GM18499 (cell line): ENCODE measurements around the gene CALN1.
"Not testable (repeated sequence)": the region's sequence is repeated elsewhere in the genome, so short reads cannot be mapped to it uniquely, and the experiment has no call there.

Source experiments
- ATAC-seq: cut with Tn5 transposase; IDR thresholded peaks from one replicate; pipeline ENCODE4 v1.9.1; 2021; ENCODE audit warnings: moderate number of reproducible peaks; ENCODE audit not compliant: insufficient read depth, unreplicated experiment

The CALN1 gene

DNA sequence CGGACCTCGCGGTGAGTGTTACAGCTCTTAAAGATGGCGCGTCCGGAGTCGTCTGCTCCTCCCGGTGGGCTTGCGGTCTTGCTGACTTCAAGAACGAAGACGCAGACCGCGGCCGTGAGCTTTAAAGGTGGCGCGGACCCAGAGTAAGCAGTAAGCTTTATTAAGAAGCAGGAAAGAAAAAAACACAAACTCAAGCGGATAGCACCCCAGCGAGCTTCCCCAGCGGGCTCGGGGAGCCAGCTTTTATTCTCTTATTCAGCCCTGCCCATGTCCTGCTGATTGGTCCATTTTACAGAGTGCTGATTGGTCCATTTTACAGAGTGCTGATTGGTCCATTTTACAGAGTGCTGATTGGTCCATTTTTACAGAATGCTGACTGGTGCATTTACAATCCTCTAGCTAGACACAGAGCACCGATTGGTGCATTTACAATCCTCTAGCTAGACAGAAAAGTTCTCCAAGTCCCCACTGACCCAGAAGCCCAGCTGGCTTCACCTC, at the start of gene CALN1:
Gene CALN1, minus strand, starts transcription at position 218 of the 498 bp plus-strand sequence.
- ATAC-seq = not testable (repeated sequence)

DNA sequence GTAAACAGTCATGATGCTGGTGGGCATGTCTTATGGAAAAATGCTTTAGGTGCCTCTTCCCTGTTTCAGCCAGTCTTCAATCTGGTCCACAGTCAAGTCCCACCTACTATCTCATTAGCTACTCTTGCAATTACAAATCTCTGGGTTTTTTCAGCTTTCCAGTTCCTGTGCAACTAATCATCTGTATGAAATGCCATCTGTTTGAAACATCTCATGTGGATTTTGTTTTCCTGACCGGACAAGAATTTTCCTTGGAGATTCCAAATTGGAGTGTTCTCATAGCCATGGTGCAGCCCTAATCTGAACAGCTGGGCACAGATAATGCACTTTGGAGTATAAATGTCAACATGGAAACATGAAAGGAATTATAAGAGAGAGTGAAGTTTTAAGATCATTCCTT, 41.3 kb upstream of the CALN1 start:
- ATAC-seq = no peak

DNA sequence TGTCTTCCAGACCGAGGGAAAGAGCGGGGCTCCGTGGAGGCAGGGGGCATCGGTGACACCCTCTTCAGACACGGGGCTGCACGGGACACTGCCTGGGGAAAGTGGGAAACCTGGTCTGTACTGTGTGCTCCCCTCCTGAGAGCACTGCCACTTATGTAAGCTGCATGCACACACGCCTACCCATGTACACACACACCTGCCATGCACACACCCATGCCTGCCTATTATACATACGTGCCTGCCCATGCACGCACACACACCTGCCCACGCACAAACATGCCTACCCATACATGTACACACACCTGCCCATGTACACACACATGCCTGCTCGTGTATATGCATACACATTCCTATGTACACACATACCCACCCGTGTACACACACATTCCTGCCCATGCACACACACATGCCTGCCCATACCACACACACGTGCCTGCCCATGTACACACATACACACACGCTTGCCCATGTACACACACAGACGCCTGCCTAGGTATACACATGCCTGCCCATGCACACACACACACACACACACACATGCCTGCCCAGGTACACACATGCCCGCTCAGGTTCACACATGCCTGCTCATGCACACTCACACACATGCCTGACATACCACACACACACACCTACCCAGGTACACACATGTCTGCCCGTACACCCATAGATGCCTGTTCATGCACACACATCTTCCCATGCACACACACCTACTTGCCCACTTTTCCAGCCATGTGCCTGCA, 35.5 kb upstream of the CALN1 start:
- no peak for ATAC-seq

DNA sequence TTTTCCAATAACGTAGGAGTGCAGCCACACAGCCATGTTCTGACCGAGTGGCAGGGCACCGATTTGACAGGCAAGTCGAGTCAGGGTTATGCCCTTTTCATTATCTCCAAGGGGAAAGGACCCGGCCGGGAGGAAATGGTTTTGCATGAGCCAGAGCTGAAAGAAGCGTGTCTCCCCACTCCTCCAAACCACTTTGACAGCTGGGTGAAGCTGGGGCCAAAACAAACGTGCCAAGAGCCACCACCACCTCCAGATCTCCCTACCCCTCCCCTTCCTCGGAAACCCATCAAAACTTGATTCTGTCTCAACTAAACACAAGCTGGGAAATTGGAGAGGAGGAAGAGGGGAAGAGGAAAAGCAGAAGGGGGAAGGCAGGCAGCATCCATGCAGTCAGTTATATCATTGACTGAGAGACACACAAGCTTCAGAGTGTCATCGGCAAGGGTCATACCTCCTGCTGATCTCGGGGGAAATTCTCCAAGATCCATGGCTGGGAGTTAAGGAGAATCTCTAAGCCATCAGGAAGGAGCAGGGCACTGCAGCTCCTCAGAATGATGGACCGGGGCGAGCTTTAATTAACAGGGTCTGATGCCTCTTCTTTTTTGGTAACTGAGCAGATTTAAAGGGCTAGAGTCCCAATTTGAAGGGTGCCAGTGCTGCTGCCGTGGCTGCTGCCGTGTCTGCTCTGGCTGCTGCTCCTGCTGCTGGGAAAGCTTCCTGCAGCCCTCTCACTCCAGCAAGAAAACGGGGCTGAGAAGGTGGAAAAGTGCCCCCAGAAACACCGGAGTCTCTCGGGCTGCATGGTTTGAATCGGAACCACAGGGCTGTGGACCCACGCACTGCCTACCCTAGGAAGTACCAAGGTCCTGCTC, 34.7 kb upstream of the CALN1 start:
- no peak for ATAC-seq

DNA sequence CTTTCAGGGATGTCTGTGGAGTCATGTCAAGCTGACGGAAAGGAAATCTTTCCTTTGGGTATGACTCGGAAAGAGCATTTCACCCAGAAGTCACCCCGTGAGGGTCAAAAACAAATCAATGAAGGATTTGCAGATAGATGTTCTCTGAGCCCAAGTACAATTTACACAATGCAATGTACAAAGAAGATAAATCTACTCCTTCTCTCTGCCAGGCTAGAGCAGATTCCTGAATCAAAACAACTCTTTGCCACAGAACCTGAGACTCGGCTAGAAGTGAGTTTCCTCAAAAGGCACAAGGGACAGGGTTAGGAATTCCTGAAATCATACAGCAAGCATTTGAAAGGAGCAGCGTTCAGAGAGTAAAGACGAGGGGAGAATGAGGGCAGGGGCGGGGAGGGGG, 34.0 kb upstream of the CALN1 start:
- no peak for ATAC-seq

DNA sequence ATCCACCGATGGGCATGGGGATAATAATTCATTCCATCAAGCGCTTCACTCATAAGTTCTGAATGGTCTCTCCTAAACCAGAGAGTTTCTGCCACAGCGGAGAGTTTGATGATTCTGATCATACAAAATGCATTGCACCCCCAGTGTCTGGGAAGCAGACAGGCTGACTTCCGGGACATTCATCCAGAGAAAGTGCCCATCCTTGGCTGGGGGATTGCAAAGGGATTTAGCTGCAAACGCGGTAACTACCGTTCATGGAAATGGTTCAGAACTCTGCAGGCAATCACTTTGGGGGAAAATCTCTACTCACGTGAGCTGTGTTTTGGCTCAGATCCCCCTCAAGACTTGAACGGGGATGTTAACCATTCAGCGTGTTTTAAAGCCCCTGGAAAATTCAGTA, 33.4 kb upstream of the CALN1 start:
- ATAC-seq = no peak

DNA sequence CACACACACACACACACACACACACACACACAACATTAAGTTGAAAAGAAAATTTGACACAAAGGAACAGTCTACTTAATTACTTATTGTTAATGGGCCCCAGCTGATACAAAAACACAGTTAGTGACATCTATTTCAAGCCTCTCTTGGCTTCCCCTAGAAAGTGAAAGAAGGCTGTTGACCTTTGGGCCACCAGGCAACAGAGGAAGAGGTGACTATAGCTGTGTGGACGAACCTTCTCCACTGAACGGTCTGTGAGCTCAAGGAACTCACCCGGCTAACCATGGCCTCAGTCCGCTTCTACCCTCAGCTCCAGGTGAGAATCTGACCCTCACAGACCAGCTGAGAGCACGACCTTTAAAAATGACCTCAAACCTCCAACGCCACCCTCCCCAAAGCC, 32.9 kb upstream of the CALN1 start:
- ATAC-seq = no peak

DNA sequence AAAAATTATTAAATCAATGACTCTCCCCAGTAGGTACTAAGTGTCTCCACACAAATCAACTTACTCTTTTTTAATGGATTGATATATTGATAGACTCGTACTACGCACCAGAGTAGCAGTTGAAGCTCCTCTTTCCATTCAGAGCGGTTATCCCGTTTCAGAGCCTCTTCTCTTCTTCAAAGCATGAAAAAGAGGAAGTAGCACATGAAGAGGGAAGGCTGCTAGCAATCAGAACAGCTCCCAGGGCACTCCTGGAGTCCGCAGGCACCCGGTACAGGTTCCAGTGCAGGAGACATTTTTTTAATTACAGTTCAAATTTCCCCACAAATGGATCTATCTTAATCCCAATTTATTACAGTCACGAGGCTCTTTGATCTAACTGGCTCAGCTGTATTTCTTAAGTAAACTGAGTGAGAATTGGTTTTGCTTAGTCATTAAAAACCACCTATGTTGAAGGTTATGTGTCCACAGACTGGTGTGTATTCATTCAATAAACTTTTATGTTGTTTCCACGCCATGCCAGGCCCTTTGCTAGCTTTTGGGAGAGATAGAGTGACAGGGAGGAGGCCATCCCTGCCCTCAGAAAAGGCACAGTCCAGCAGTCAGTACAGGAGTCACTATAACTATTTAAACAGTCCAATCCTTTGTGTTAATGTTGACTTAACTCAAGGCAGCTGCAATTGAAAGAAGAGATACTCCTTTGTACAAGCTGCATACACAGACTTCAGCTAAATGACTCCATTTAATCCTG, 32.1 kb upstream of the CALN1 start:
- no peak for ATAC-seq

DNA sequence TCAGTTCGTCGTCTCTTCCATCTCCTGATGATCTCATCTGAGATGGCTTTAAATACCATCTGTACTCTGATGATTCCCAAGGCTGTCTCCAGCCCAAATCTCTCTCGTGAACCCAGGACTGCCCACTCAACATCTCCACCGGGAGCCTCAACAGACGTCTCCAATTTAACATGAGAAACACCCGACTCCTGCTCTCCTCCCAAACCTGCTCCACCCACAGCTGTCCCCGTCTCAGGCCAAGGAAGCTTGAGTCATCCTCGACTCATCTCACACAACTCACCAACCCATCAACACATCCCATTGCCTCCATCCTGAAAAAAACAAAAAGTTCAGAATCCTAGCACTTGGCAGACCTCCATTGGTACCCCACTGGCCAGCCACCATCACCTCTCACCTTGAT, 29.7 kb upstream of the CALN1 start:
- ATAC-seq = no peak

DNA sequence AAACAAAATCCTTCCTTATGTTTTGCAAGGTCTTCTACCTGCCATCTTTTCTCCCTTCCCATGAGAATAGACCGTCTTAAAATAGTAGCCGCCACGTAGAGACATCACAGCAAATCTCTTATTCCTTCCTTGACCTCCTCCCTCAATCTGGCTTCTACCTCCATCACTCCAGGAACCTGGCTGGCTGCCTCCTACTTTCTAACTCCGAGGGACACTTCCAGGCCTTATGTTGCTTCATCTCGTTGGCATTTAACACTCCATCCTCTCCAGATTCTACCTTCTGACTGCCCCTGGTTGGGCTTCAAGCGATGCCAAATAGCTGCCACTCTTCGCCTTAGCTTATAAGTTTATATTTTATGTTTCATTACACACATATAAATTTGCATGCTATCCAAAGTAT, 26.4 kb upstream of the CALN1 start:
- ATAC-seq = no peak

DNA sequence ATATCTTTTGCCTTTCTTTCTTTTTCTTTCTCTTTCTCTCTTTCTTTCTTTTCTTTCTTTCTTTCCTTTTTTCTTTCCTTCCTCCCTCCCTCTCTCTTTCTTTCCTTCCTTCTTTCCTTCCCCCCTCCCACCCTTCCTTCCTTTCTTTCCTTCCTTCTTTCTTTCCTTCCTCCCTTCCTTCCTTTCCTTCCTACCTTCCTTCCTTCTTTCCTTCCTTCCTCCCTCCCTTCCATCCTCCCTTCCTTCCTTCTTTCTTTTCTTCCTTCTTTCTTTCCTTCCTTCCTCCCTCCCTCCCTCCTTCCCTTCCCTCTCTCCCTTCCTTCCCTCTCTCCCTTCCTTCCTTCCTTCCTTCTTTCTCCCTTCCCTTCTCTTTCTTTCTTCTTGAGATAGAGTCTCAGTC, 25.5 kb upstream of the CALN1 start:
- ATAC-seq = no peak

DNA sequence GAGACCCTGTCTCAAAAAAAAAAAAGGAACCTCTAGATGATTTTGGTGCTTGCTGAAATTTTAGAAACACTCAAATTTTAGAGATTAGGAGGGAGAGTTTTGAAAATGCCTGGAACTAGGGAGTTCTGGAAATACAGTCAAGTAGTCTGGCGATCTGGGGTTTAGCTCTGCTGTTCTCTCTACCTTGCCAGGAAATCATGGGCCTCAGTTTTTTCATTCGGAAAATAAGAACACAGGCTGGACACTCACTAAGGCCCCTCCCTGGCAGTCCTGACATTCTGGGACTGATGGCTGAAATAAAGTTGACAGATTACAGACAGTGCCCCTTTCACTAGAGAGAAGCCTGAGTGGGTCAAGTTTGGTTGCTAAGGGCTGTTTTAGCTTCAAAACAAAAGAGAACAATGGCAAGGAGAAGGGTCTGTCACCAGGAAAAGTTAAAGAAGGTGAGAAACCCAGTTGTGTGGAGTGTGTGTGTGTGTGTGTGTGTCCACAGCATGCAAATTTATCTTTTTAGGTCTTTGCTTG, 25.0 kb upstream of the CALN1 start:
- no peak for ATAC-seq

DNA sequence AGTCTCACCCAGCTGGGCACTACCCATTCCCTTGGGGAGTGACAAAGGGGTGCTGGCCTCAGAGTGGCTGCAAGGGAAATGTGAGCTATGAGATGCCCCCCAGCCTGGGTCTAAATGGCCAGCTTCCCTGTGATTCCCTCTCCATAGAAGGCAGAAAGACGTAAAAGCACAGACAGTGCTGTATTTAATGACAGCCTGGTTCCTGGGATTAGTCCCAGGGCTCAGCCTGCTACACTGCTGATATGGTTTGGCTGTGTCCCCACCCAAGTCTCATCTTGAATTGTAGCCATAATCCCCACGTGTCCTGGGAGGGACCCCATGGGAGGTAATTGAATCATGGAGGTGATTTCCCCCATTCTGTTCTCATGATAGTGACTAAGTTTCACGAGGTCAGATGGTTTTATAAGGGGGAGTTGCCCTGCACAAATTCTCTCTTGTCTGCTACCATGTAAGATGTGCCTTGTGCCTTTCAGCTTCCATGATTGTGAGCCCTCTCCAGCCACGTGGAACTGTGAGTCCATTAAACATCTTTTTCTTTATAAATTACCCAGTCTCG, 23.9 kb upstream of the CALN1 start:
- ATAC-seq = no peak

DNA sequence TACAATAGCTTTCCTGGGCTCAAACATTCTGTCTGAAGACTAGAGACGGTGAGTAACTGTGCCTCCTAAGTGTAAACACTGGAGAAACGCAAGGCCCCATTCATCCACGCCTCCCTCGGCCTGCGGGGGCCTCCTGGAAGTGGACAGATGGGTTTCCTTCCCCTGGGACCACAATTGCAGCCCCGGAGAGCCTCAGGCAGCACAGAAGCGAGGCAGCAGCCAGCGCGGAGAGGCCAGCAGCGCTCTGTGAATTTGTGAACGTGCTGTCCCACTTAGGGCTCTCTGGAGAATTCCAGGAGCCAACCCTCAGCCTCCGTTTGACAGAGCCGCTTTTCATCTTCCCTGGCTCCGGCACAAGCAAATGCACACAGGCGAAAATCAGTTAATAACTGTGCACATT, 23.2 kb upstream of the CALN1 start:
- ATAC-seq = no peak

DNA sequence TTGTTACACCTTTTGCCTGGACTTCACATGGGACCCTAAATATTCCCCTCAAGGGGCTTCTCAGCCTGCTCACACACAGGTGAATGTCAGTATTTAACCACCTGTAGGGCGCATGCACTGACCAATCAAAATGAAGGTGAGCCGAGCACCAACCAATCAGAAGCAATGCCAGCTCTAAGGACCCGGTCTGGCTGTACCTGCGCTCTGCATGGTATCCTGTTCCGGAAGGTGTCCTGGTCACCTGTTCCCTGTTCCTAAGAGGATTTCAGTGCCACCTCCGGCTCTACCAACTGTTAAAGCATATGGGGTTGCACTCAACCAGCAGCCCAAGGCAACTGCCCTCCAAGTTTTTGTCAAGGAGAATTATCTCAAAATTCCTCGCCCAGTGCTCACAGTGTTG, 18.4 kb upstream of the CALN1 start:
- ATAC-seq = no peak

DNA sequence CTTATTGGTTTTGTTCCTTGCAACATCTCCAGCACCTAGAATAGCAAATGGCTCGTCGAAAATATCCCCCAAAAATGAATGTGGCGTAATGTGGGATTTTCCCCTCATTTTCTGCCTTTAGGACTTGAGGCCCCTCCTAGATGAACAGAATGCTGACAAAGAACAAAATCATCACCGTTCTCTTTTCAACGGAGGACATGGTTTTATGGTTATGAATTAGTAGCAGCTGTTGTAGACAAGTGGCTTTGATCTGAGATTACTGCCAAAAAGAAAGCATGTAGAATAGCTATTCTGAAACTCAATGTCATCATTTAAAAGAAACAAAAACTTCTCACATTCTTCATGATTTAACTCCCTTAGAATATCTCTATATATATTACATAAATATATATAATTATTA, 17.2 kb upstream of the CALN1 start:
- ATAC-seq = no peak

DNA sequence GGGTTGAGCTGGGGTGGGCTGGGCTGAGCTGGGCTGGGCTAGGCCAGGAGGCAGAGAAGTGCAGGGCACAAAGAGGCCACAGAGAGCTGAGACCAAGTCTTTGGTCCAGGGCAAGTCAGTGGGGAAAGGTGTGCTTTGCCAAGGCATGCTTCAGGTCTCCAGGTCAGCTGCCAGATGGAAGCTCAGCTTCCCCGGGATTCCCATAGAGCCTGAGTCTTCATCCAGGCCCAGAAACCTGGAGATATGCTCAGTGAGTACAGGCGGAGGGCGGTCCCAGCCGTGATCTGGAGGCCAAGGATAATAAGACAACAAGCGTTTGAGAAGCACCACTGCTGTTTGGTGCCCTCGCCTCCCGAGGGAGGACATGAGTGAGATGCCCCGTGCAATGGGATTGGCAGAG, 4.7 kb upstream of the CALN1 start:
- ATAC-seq = no peak

DNA sequence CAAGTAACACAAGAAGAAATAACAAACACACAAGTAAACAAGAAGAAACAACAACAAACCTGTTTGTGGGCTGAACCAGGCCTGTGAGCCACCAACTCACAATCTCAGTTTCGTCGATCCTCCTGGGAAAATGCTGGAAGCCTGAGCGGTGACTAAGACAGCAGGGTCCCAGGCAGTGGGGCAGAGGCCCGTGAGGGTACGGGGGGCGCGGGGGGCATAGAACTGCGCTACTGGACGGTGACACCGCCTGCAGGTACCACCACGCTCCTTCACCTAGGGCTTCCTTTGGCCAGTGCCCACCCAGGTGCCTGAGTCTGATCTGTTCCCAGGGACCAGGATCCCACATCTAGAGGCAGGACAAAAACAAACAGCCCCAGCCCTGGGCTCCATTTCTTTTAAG, 3.4 kb upstream of the CALN1 start:
- ATAC-seq = no peak

DNA sequence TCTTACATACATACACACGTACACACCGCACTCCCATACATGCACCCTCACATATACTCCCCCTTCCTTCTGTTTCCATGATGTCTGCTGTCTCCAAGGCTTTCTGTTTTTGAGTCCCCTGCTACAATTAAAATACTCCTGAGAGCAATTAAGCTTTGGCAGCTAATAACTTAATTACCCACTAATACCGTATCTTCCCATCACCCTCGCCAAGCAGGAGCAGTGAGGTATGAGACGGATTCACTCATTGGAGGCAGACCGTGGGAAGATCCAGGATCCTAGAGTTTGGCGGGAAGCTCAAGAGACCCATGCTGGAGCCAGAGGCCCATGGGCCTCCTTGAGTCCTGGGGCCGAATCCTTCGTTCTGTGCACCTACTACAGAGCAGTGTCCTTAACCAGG, 1.7 kb upstream of the CALN1 start:
- no peak for ATAC-seq

DNA sequence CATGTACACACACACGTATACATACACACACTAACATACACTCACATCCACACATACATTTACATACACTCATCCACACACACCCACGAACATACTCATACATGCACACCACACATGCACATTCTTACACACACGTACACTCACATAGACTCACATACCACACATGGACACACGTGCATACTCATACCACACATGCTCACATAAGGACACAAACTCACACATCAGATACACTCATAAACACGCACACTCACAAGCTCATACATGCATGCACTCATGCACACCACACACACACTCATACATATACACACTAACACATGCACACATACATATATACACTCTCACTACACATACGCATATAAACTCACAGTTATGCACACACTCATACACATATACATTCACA, 1.2 kb upstream of the CALN1 start:
- ATAC-seq = no peak
